ENCODE results near the gene SRRM1. TPM values are rescaled to one million over a fixed set of nuclear protein-coding genes. Genes with fewer than 3 reads are reported as not detected.
A peak's percentile ranks its signal among the peaks of the same experiment; 100 is the strongest.

SRRM1 gene
- total and polyA plus RNA-seq, 9 of the 15 experiments (the other 6 are each of a cell fraction or from before 2014, with no cell fraction given) = 54.5 to 268 (median 115) TPM

GRCh38 chr1:24705260-24706073, 62.4 kb downstream of the SRRM1 start (continued):
- TF ChIP-seq GATA2 (CRISPR knock-in tag; IDR thresholded peaks at IDR 0.05) (no peak), ARNT (IDR thresholded peaks at IDR 0.05) (peak in 1 of 2 experiments; percentile 60; a peak in 1 of 4 replicates), POLR2AphosphoS2 (IDR thresholded peaks at IDR 0.05; ENCODE audit: low read length) (no peak), ZNF561 (CRISPR knock-in tag; conservative IDR thresholded peaks at IDR 0.05) (no peak), RBM14 (IDR thresholded peaks at IDR 0.05; ENCODE audit: borderline replicate concordance, insufficient read depth, low read depth, low read length) (no peak), NFRKB (IDR thresholded peaks at IDR 0.05; ENCODE audit: low read depth) (peak; percentile 39; the same call in 1 of the 2 replicates), ZNF197 (CRISPR knock-in tag; IDR thresholded peaks at IDR 0.05; ENCODE audit: low read depth) (no peak), HDAC2 (IDR thresholded peaks at IDR 0.05) (no peak), AFF1 (IDR thresholded peaks at IDR 0.05; ENCODE audit: low read depth in 1 of 2, partially characterized antibody in 2 of 2) (peak in 1 of 2 experiments; percentile 5), ZNF407 (IDR thresholded peaks at IDR 0.05; ENCODE audit: low read depth) (no peak), MAX (CRISPR knock-in tag; IDR thresholded peaks at IDR 0.05) (no peak), KLF1 (tag; IDR thresholded peaks at IDR 0.05) (0 out of 2 replicates have a peak, but pooled peaks have one; percentile 43), ZNF696 (CRISPR knock-in tag; conservative IDR thresholded peaks at IDR 0.05) (no peak), CHCHD3 (CRISPR knock-in tag; IDR thresholded peaks at IDR 0.05) (no peak), EGR1 (conservative IDR thresholded peaks at IDR 0.05) (no peak), STAG1 (CRISPR knock-in tag; IDR thresholded peaks at IDR 0.05; ENCODE audit: borderline replicate concordance) (no peak)
